Suprapubic skin (tissue), 3 donors: Measurements from ENCODE around the gene GIMAP1.

ENCODE experiments used
- CTCF ChIP-seq, 2 donors: fragments of 200-600 bp in 1 of 2; fragments of 450-650 bp in 1 of 2; sonication (generic) in 1 of 2; IDR thresholded peaks; one replicate each; pipeline ENCODE4 v1.5.1; 2016 to 2019; ENCODE audit warnings: antibody characterized with exemption in 2 of 2, mild to moderate bottlenecking in 1 of 2, moderate library complexity in 1 of 2
- POLR2A ChIP-seq, 2 donors: fragments of 450-650 bp; IDR thresholded peaks; one replicate each; pipeline ENCODE4 v1.6.1; 2017; ENCODE audit warnings: antibody characterized with exemption in 2 of 2, mild to moderate bottlenecking in 2 of 2, moderate library complexity in 2 of 2

- TF ChIP-seq POLR2A (IDR thresholded peaks at IDR 0.05): no peak
- TF ChIP-seq CTCF (IDR thresholded peaks at IDR 0.05): no peak
Observed at GRCh38 chr7:150751702-150752101, 35.3 kb downstream of the GIMAP1 start.
